Hematopoietic multipotent progenitor cell treated with erythropoietin and hydrocortisone succinate and interleukin-3 and kit ligand, for 8 days (in vitro differentiated cells): Measurements from ENCODE around the gene OR10G6.
"Not testable (repeated sequence)": the region's sequence is repeated elsewhere in the genome, so short reads cannot be mapped to it uniquely, and the experiment has no call there.

ENCODE experiments used
- DNase-seq: peaks from one replicate; pipeline ENCODE4 v3.0.0-alpha.2; 2015

The OR10G6 gene

GRCh38 chr11:123995119-123995518 lies at the start of gene OR10G6:
Gene OR10G6 (minus strand): TSS chr11:123995161. CDS start chr11:123995161, 0 bp downstream.
- no peak for DNase-seq

GRCh38 chr11:124043420-124043819 lies 48.5 kb upstream of the OR10G6 start:
- no peak for DNase-seq

- no peak for DNase-seq
Observed at GRCh38 chr11:124041254-124041653, 46.3 kb upstream of the OR10G6 start, which contains the start of gene OR10G7. Gene OR10G7 (minus strand): TSS chr11:124041325. CDS start chr11:124039001, 2,324 bp downstream.

DNA sequence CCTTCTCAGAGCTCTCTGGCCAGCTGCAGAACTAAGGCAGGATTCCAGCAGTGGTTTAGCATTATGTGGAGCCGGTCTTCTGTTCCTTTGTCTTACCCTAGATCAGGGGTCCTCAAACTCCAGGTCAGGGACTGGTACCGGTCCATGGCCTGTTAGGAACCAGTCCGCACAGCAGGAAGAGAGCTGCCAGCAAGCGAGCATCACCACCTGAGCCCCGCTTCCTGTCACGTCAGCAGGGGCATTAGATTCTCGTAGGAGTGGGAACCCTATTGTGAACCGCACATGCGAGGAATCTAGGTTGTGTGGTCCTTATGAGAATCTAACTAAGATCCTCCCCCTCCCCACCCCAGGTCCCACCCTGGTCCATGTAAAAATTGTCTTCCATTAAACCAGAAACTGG lies 44.6 kb upstream of the OR10G6 start:
- DNase-seq: no peak

GRCh38 chr11:124036666-124037065 lies 41.7 kb upstream of the OR10G6 start:
- DNase-seq: no peak

GRCh38 chr11:124026498-124026897 lies 31.5 kb upstream of the OR10G6 start, which contains the start of gene OR10G8:
Gene OR10G8 (plus strand): TSS chr11:124026798. CDS start chr11:124029623, 2,825 bp downstream.
- DNase-seq: no peak

DNA sequence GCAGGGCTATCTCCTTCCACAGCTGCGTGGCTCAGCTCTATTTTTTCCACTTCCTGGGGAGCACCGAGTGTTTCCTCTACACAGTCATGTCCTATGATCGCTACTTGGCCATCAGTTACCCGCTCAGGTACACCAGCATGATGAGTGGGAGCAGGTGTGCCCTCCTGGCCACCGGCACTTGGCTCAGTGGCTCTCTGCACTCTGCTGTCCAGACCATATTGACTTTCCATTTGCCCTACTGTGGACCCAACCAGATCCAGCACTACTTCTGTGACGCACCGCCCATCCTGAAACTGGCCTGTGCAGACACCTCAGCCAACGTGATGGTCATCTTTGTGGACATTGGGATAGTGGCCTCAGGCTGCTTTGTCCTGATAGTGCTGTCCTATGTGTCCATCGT lies 20.9 kb upstream of the OR10G6 start:
- DNase-seq: not testable (repeated sequence)

DNA sequence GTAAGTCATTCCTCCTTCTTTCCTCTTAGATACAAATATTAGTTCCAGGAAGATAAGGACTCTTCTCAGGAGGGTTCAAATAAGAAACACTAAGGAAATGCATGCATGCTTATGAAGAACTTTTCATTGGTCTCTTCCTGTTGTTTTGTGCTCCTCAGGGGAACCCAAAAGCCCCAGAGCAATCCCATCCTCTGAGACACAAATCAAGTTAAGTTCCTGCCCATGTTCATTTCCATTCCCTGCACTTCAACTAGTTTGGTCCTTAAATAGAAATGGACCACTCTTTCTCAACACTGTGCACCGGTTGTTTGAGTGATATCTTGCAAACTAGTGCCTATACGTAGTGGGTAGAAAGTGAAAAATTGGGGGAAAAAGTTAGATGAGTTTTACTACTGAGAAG lies 17.7 kb upstream of the OR10G6 start, which contains the start of gene OR10G4:
TSS of gene OR10G4 (plus strand) at position 301 of the 400 bp plus-strand sequence. CDS start 2,578 bp downstream, outside the sequence.
- DNase-seq: no peak

- DNase-seq: no peak
Observed at GRCh38 chr11:123979311-123979710, 15.7 kb downstream of the OR10G6 start.

- no peak for DNase-seq
Observed at GRCh38 chr11:123977731-123978347, 17.1 kb downstream of the OR10G6 start, which contains the start of gene OR10S1. Gene OR10S1 (minus strand): TSS chr11:123977781. CDS start chr11:123977664, 117 bp downstream.

DNA sequence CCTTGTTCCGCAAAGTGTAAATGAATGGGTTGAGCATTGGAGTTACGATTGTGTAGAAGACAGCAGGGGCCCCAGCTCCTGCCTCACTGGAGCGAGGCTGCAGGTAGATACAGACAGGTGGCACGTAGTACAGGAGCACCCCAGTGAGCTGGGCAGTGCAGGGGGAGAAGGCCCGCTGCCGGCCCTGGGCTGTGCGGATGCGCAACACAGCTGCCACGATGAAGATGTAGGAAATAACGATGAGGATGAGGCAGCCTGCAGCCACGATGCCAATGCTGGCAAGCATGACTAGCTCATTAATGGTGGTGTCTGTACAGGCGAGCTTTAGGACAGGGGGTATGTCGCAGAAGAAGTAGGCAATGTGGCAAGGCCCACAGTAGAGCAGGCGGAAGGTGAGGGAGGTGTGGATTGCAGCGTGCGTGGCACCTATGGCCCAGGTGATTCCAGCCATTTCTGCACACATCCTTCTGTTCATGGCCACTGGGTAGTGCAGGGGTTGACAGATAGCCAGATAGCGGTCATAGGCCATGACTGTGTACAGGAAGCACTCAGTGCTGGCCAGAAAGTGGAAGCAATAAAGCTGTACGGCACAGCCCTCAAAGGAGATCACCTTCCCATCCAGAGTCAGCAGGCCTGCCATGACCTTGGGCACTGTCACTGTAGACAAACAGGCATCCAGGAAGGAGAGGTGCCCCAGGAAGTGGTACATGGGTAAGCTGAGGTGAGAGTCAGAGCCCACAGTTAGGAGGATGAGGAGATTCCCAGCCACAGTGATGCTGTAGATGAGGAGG lies 18.0 kb downstream of the OR10G6 start:
- no peak for DNase-seq

DNA sequence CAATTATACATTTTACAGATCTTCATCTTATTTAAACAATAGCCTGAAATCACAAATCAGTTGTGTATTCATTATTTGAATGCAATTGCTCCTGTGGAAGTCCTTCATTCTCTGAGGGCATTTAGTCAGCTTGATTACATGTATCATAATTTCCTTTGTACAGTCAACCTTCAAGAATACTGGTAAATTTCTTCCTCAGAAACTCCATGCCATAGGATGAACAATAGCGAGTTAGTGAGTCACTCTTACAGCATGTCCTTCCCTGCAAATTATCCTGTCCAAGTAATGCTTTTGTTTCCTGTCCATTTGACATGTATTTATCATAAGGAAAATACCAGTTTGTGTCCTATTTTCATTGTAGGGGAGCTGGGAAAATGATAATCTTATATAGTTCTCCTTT lies 21.1 kb downstream of the OR10G6 start:
- no peak for DNase-seq

DNA sequence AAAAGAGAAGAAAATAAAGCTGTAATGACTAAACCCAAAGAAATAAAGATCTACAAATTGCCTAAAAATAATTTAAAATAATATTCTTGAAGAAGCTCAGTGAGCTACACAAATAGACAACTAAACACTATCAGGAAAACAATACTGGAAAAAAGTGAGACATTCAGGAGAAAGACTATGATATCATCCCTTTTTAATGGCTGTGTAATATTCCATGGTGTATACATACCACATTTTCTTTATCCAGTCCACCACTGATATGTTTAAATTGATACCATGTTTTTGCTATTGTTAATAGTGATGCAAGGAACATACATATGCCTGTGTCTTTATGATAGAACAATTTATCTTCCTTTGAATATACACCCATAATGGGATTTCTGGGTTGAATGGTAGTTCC lies 38.2 kb downstream of the OR10G6 start:
- no peak for DNase-seq

DNA sequence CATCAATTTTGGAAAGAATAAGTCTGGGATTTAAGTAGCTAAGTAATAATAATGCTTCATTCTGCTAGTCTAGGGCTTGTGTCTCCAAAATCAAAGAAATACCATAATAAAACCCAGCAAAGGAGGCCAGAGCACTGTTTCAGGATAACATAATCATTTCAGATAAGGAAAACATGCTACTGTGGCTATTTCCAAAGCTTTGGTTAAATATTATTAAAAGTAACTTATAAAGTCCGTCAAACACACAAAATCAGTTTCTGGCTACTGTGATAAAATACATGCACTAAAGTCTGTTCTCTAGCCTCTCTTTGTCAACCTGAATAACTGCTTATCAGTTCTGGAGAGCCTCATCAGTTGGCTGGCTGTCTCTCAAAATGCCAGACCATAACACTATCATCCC lies 49.8 kb downstream of the OR10G6 start:
- no peak for DNase-seq
